Esophagus squamous epithelium (tissue), 5 donors: ENCODE data around the gene CCDC30. TPM values are rescaled to one million over a fixed set of nuclear protein-coding genes. Genes with fewer than 3 reads are reported as not detected.
A peak's percentile ranks its signal among the peaks of the same experiment; 100 is the strongest.

ENCODE experiments used
- DNase-seq: peaks from one replicate; lab custom pipeline; 2025; lab: John Stamatoyannopoulos, UW
- H3K27ac ChIP-seq, 4 donors: fragments of 200-600 bp; sonication (generic); one replicate each; pipeline ENCODE4 v1.5.1; 2016 to 2019; ENCODE audit warnings: mild to moderate bottlenecking in 1 of 4
- H3K27me3 ChIP-seq, 4 donors: fragments of 200-600 bp; sonication (generic); 1 replicate in 3 of 4; 2 replicates in 1 of 4; pipeline versions ENCODE4 v1.5.1 to v1.6.0; 2017 to 2021; ENCODE audit warnings: antibody characterized with exemption in 1 of 4
- H3K36me3 ChIP-seq, 3 donors: fragments of 200-600 bp; sonication (generic); one replicate each; pipeline ENCODE4 v1.5.1; 2016 to 2019
- H3K4me1 ChIP-seq, 3 donors: fragments of 200-600 bp; sonication (generic); one replicate each; pipeline ENCODE4 v1.5.1; 2017 to 2019
- H3K4me3 ChIP-seq, 4 donors: fragments of 200-600 bp; sonication (generic); 1 replicate in 3 of 4; 2 replicates in 1 of 4; pipeline ENCODE4 v1.5.1; 2016 to 2019; ENCODE audit warnings: mild to moderate bottlenecking in 2 of 4, moderate library complexity in 1 of 4
- H3K9me3 ChIP-seq, 3 donors: fragments of 200-600 bp; sonication (generic); one replicate each; pipeline ENCODE4 v1.5.1; 2016 to 2019
- POLR2A ChIP-seq, 4 donors: fragments of 450-650 bp; IDR thresholded peaks; one replicate each; pipeline ENCODE4 v1.6.1; 2017; ENCODE audit warnings: antibody characterized with exemption in 4 of 4, mild to moderate bottlenecking in 4 of 4, moderate library complexity in 3 of 4
- WGBS, 2 donors: methylation state at CpG; one replicate each; pipeline ENCODE4 v1.1.5; 2018; 5-methylcytosine and 5-hydroxymethylcytosine counted together
- intact Hi-C: fragments of 100-400 bp; cut with DNase I; formaldehyde crosslinking; loops from one replicate; pipeline ENCODE4 v1.15.0; 2022
- total RNA-seq, 4 donors: library from RNA; depleted of rRNA; stranded (reverse); fragments of >200 nt; gene quantifications; one replicate each; pipeline ENCODE4 v1.1.0, GENCODE V29; 2016
- TF ChIP-seq, protein P1 (sequence below), 6 experiments: fragments of 450-650 bp in 4 of 6; fragments of 200-600 bp in 2 of 6; sonication (generic) in 2 of 6; IDR thresholded peaks; one replicate each; pipeline ENCODE4 v1.5.1; 2016 to 2019; ENCODE audit warnings: antibody characterized with exemption in 6 of 6, mild to moderate bottlenecking in 4 of 6, moderate library complexity in 4 of 6
- donor health status: DM: yes; HTN: yes; CAD: no.

CCDC30 gene
- total RNA-seq, 4 donors from 2014 or later, result 0.12 to 1.3 (median 0.42) TPM

DNA sequence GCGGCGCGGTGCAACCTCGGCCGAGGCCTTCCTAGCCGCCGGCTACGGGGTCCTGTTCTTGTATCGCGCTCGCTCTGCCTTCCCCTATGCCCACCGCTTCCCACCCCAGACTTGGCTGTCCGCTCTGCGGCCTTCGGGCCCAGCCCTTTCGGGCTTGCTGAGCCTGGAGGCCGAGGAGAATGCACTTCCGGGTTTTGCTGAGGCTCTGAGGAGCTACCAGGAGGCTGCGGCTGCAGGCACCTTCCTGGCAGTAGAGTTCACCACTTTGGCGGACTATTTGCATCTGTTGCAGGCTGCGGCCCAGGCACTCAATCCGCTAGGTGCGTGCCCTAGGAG, 6.4 kb upstream of the CCDC30 start:
- Histone ChIP-seq H3K27me3 (no peaks in the 10 kb centered on the region), H3K4me3 (peak overlapping the region; percentile 59 to 98 (median 96)), H3K27ac (peak overlapping the region; percentile 83 to 96 (median 94)), H3K9me3 (no peaks in the 10 kb centered on the region), H3K4me1 (peaks cover 13 to 25% (median 15%) of the 10 kb centered on the region in 3 donors), H3K36me3 (peaks cover 0 to 38% (median 0%) of the 10 kb centered on the region in 3 donors)
- DNase-seq, result peak; percentile 7
- intact Hi-C loops, result no loop called here
- 0 to 5% methylated on average over 4 to 6 of the region's 23 CpGs for WGBS, 2 donors
- TF ChIP-seq POLR2A (IDR thresholded peaks at IDR 0.05), result no peak
- TF ChIP-seq, protein P1, sequence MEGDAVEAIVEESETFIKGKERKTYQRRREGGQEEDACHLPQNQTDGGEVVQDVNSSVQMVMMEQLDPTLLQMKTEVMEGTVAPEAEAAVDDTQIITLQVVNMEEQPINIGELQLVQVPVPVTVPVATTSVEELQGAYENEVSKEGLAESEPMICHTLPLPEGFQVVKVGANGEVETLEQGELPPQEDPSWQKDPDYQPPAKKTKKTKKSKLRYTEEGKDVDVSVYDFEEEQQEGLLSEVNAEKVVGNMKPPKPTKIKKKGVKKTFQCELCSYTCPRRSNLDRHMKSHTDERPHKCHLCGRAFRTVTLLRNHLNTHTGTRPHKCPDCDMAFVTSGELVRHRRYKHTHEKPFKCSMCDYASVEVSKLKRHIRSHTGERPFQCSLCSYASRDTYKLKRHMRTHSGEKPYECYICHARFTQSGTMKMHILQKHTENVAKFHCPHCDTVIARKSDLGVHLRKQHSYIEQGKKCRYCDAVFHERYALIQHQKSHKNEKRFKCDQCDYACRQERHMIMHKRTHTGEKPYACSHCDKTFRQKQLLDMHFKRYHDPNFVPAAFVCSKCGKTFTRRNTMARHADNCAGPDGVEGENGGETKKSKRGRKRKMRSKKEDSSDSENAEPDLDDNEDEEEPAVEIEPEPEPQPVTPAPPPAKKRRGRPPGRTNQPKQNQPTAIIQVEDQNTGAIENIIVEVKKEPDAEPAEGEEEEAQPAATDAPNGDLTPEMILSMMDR (IDR thresholded peaks at IDR 0.05), result no peak

DNA sequence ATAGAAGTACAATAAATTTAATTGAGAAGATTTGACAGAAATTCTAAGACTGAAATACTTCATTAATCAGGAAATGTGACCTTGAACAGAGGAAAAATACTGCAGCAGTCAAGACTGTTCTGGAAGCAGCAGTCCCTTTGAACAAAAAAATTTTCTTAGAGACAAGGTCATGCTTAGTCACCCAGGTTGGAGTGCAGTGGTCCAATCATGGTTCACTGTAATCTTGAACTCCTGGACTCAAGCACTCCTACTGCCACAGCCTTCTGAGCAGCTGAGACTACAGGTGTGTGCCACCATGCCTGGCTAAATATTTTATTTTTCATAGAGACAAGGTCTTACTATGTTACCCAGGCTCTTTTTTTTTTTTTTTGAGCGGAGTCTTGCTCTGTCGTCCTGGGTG, 1.9 kb upstream of the CCDC30 start:
- no peak for TF ChIP-seq POLR2A (IDR thresholded peaks at IDR 0.05)
- TF ChIP-seq, protein P1 (IDR thresholded peaks at IDR 0.05), result no peak
- Histone ChIP-seq H3K9me3 (no peaks in the 10 kb centered on the region), H3K27me3 (no peaks in the 10 kb centered on the region), H3K36me3 (peaks cover 0 to 38% (median 0%) of the 10 kb centered on the region in 3 donors), H3K27ac (no peak overlapping the region), H3K4me1 (peaks cover 8 to 35% (median 24%) of the 10 kb centered on the region in 3 donors), H3K4me3 (no peak overlapping the region)
- 100% methylated on average over 1 of the region's 2 CpGs for WGBS, 2 donors
- intact Hi-C loops, result no loop called here
- no peak for DNase-seq

- no peak for DNase-seq
- peak overlapping the region in 3 of 4 donors; percentile 62 to 79 (median 76) for H3K4me3 ChIP-seq
- TF ChIP-seq, protein P1 (IDR thresholded peaks at IDR 0.05), result no peak
- TF ChIP-seq POLR2A (IDR thresholded peaks at IDR 0.05), result no peak
- 77 to 85% methylated on average over 3 of the region's 3 CpGs for WGBS, 2 donors
- no peak overlapping the region for H3K27ac ChIP-seq
- H3K36me3 ChIP-seq, result peaks cover 0 to 24% (median 0%) of the 10 kb centered on the region in 3 donors
- peaks cover 0 to 19% (median 13%) of the 10 kb centered on the region in 3 donors for H3K4me1 ChIP-seq
- no peaks in the 10 kb centered on the region for H3K27me3 ChIP-seq
- H3K9me3 ChIP-seq, result no peaks in the 10 kb centered on the region
- intact Hi-C loops, result no loop called here
Measured at GRCh38 chr1:42463921-42464320, 835 bp downstream of the CCDC30 start.

DNA sequence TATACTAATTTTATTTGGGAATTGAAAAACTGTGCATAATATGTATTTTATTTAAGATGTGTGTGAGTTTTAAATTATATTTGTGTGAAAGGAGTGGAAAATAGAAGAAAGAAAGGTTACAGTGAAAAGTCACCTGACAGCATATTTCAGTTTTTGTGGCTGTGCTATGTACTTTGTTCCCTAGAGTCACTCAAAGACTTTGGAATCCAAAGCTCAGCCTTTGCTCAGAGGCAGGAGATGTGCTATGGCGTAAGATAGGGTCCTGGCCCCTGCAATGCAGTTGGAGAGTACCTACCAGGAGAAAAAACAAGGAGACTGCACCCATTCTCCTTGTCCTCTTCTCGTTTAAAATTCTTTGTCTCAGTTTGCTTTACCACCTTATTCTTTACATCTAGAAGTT, 2.9 kb downstream of the CCDC30 start:
- Histone ChIP-seq H3K4me1 (peaks cover 0 to 19% (median 13%) of the 10 kb centered on the region in 3 donors), H3K27ac (no peak overlapping the region), H3K27me3 (no peaks in the 10 kb centered on the region), H3K36me3 (peaks cover 0 to 3% (median 0%) of the 10 kb centered on the region in 3 donors), H3K4me3 (no peak overlapping the region), H3K9me3 (no peaks in the 10 kb centered on the region)
- TF ChIP-seq, protein P1 (IDR thresholded peaks at IDR 0.05), result no peak
- 73 to 75% methylated on average over 2 of the region's 2 CpGs for WGBS, 2 donors
- DNase-seq, result no peak
- intact Hi-C loops, result no loop called here

GRCh38 chr1:42469727-42470126, 6.6 kb downstream of the CCDC30 start:
- H3K27ac ChIP-seq, result no peak overlapping the region
- DNase-seq, result no peak
- intact Hi-C loops, result no loop called here
- H3K4me1 ChIP-seq, result no peaks in the 10 kb centered on the region
- H3K27me3 ChIP-seq, result no peaks in the 10 kb centered on the region
- H3K36me3 ChIP-seq, result no peaks in the 10 kb centered on the region
- H3K9me3 ChIP-seq, result no peaks in the 10 kb centered on the region
- no peak for TF ChIP-seq POLR2A (IDR thresholded peaks at IDR 0.05)
- TF ChIP-seq, protein P1 (IDR thresholded peaks at IDR 0.05), result no peak
- H3K4me3 ChIP-seq, result no peak overlapping the region
- 86 to 92% methylated on average over 2 of the region's 2 CpGs for WGBS, 2 donors
